GM21619 (cell line): ENCODE results near the gene DLD.
A peak's percentile ranks its signal among the peaks of the same experiment; 100 is the strongest.
"Not testable (repeated sequence)": the region's sequence is repeated elsewhere in the genome, so short reads cannot be mapped to it uniquely, and the experiment has no call there.

Experiments
- ATAC-seq: cut with Tn5 transposase; IDR thresholded peaks from one replicate; pipeline ENCODE4 v1.9.1; 2021; ENCODE audit not compliant: unreplicated experiment

Gene DLD

GRCh38 chr7:107890962-107891635 is at the start of gene DLD:
DLD (plus strand) TSS chr7:107891183; CDS start chr7:107891251, 68 bp downstream.
- peak; percentile 98 for ATAC-seq

GRCh38 chr7:107842213-107842612 is 48.8 kb upstream of the DLD start:
- no peak for ATAC-seq

- ATAC-seq: no peak
Measured at GRCh38 chr7:107843184-107843583, 47.8 kb upstream of the DLD start.

DNA sequence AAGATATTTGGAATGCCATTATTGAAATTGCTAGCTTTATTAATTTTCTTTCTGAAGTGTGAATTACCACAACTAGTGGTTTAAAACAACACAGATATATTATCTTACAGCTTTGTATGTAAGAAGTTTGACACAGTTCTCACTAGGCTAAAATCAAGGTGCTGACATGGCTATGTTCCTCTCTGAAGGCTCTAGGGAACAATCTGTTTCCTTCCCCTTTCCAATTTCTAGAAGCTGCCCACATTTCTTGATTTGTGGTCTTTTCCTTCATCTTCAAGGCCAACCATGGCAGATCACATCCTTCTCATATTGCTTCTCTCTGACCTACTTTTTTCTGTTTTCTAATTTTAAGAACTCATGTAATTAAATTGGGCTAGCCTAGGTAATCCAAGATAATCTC is 44.7 kb upstream of the DLD start:
- ATAC-seq: no peak

- ATAC-seq: no peak
Measured at GRCh38 chr7:107847168-107847835, 43.7 kb upstream of the DLD start.

DNA sequence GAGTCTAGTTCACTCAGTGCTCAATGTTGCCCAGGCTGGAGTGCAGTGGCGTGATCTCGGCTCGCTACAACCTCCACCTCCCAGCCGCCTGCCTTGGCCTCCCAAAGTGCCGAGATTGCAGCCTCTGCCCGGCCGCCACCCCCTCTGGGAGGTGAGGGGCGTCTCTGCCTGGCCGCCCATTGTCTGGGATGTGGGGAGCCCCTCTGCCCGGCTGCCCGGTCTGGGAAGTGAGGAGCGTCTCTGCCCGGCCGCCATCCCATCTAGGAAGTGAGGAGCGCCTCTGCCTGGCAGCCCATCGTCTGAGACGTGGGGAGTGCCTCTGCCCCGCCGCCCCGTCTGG is 43.2 kb upstream of the DLD start:
- ATAC-seq: not testable (repeated sequence)

GRCh38 chr7:107848211-107848610 is 42.8 kb upstream of the DLD start:
- not testable (repeated sequence) for ATAC-seq

GRCh38 chr7:107850216-107850615 is 40.8 kb upstream of the DLD start:
- no peak for ATAC-seq

GRCh38 chr7:107850643-107851042 is 40.3 kb upstream of the DLD start:
- ATAC-seq: no peak

GRCh38 chr7:107854454-107854853 is 36.5 kb upstream of the DLD start:
- ATAC-seq: no peak

- no peak for ATAC-seq
Measured at GRCh38 chr7:107854989-107855388, 36.0 kb upstream of the DLD start.

GRCh38 chr7:107856806-107857540 is 34.0 kb upstream of the DLD start:
- ATAC-seq: peak; percentile 54

DNA sequence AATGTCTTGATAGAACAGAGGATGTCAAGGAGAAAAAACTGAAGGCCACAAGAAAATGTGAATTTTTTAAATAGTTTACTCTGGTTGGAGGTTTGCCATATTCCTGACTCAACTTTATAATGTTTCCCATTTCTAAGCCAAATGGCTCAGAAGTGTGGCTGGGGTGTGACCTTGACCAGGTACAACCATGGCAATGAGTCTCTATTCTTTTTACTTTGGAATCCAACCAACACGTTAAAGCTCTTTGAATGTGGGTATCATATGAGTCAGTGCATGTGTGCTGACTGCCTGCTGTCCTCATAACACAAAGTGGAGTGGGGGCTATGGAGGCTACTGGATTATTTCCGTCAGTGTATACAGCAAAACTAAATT is 33.5 kb upstream of the DLD start:
- no peak for ATAC-seq

DNA sequence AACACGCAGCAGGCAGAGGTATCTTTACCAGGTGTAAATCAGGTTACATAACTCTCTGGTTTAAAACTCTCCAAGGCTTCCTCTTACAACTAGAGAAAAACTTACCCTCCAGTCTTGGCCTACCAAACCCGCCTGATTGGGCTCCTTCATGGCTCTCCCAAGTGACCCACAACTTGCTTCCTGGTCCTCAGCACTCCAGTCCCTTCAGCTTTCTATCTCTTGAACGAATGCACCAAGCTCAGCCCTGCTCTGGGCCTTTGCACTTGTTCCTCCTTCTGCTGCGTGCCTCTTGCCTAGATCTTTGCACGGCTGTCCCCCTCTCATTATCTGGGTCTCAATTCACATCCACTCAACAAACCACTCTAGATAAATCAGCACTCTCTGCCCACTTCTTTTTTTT is 32.7 kb upstream of the DLD start:
- no peak for ATAC-seq

GRCh38 chr7:107860279-107860961 is 30.6 kb upstream of the DLD start:
- no peak for ATAC-seq

- no peak for ATAC-seq
Measured at GRCh38 chr7:107860981-107861652, 29.9 kb upstream of the DLD start.

- no peak for ATAC-seq
Measured at GRCh38 chr7:107865956-107866775, 24.8 kb upstream of the DLD start.

GRCh38 chr7:107867858-107868466 is 23.0 kb upstream of the DLD start:
- no peak for ATAC-seq

DNA sequence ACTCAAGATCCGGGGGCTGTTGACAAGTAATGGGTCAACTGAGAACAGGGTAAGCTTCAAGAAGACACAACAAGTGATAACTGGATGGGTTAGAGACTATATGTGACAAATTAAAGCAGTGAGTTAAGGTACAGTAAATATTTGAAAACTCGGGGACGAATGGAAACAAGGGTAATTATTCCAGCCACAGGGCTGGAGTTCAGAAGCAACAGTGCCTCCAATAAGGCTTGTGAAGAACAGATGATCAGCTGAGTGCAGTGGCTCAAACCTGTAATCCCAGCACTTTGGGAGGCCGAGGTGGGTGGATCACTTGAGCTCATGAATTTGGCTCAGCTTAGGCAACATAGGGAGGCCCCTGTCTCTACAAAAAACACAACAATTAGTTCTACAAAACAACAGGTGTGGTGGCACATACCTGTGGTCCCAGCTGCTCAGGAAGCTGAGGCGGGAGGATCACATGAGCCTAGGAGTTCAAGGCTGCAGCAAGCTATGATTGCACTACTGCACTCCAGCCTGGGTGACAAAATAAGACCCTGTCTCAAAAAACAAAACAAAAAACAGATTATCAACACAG is 20.5 kb upstream of the DLD start:
- no peak for ATAC-seq
